Hematopoietic multipotent progenitor cell treated with erythropoietin and hydrocortisone succinate and interleukin-3 and kit ligand, for 8 days (in vitro differentiated cells): ENCODE measurements around the gene ZKSCAN7.
"Not testable (repeated sequence)": the region's sequence is repeated elsewhere in the genome, so short reads cannot be mapped to it uniquely, and the experiment has no call there.

Experiments used
- DNase-seq: peaks from one replicate; pipeline ENCODE4 v3.0.0-alpha.2; 2015

ZKSCAN7 gene

GRCh38 chr3:44554626-44555592, at the start of gene ZKSCAN7:
Gene ZKSCAN7, plus strand, starts transcription at chr3:44555193. Its CDS starts 1,855 bp downstream, at chr3:44557048.
- DNase-seq = peak; percentile 46

- DNase-seq = no peak
These were observed 48.4 kb upstream of the ZKSCAN7 start for GRCh38 chr3:44506556-44506955.

- DNase-seq = no peak
These were observed 48.0 kb upstream of the ZKSCAN7 start for GRCh38 chr3:44506961-44507360.

- DNase-seq = peak; percentile 67
These were observed 45.5 kb upstream of the ZKSCAN7 start for GRCh38 chr3:44509393-44509921.

GRCh38 chr3:44510000-44510368, 45.0 kb upstream of the ZKSCAN7 start:
- DNase-seq = peak; percentile 56

- DNase-seq = no peak
These were observed 43.8 kb upstream of the ZKSCAN7 start for GRCh38 chr3:44511238-44511566.

- DNase-seq = no peak
These were observed 41.5 kb upstream of the ZKSCAN7 start for GRCh38 chr3:44513513-44513912.

- DNase-seq = no peak
These were observed 38.8 kb upstream of the ZKSCAN7 start for GRCh38 chr3:44516230-44516629.

- no peak for DNase-seq
These were observed 36.2 kb upstream of the ZKSCAN7 start for GRCh38 chr3:44518782-44519156.

- no peak for DNase-seq
These were observed 33.3 kb upstream of the ZKSCAN7 start for GRCh38 chr3:44521721-44522120.

- no peak for DNase-seq
These were observed 32.5 kb upstream of the ZKSCAN7 start for GRCh38 chr3:44522494-44522933.

GRCh38 chr3:44525060-44525459, 29.9 kb upstream of the ZKSCAN7 start:
- no peak for DNase-seq

GRCh38 chr3:44529927-44530326, 25.1 kb upstream of the ZKSCAN7 start:
- DNase-seq = peak; percentile 17

GRCh38 chr3:44530911-44531310, 24.1 kb upstream of the ZKSCAN7 start:
- DNase-seq = no peak

GRCh38 chr3:44534659-44535058, 20.3 kb upstream of the ZKSCAN7 start:
- not testable (repeated sequence) for DNase-seq

GRCh38 chr3:44535364-44535763, 19.6 kb upstream of the ZKSCAN7 start:
- DNase-seq = no peak

GRCh38 chr3:44544811-44545210, 10.2 kb upstream of the ZKSCAN7 start:
- DNase-seq = not testable (repeated sequence)

- no peak for DNase-seq
These were observed 730 bp downstream of the ZKSCAN7 start for GRCh38 chr3:44555723-44556122.

GRCh38 chr3:44557074-44557473, 2.1 kb downstream of the ZKSCAN7 start:
- DNase-seq = no peak

GRCh38 chr3:44561076-44561475, 6.1 kb downstream of the ZKSCAN7 start:
- no peak for DNase-seq

- DNase-seq = no peak
These were observed 7.2 kb downstream of the ZKSCAN7 start for GRCh38 chr3:44562147-44562546.

- DNase-seq = no peak
These were observed 13.6 kb downstream of the ZKSCAN7 start for GRCh38 chr3:44568561-44568960.

GRCh38 chr3:44571024-44571423, 16.0 kb downstream of the ZKSCAN7 start:
- no peak for DNase-seq

- DNase-seq = no peak
These were observed 21.6 kb downstream of the ZKSCAN7 start for GRCh38 chr3:44576613-44577012.
